LNCaP clone FGC (cell line): Measurements from ENCODE around the gene FTSJ3.

ENCODE experiments used
- DNase-seq: peaks from one replicate; pipeline ENCODE4 v3.0.0-alpha.2; 2011; ENCODE audit warnings: low read depth
- H3K4me3 ChIP-seq: 2 replicates; pipeline ENCODE4 v1.5.1; 2011; ENCODE audit warnings: mild to moderate bottlenecking, low read depth, low read length, control low read depth
- TF ChIP-seq, protein P1 (sequence below): IDR thresholded peaks from 2 replicates; pipeline ENCODE4 v1.5.1; 2012; ENCODE audit warnings: mild to moderate bottlenecking; ENCODE audit not compliant: control insufficient read depth, insufficient read depth; ENCODE audit errors: extremely low read depth

FTSJ3 gene

DNA sequence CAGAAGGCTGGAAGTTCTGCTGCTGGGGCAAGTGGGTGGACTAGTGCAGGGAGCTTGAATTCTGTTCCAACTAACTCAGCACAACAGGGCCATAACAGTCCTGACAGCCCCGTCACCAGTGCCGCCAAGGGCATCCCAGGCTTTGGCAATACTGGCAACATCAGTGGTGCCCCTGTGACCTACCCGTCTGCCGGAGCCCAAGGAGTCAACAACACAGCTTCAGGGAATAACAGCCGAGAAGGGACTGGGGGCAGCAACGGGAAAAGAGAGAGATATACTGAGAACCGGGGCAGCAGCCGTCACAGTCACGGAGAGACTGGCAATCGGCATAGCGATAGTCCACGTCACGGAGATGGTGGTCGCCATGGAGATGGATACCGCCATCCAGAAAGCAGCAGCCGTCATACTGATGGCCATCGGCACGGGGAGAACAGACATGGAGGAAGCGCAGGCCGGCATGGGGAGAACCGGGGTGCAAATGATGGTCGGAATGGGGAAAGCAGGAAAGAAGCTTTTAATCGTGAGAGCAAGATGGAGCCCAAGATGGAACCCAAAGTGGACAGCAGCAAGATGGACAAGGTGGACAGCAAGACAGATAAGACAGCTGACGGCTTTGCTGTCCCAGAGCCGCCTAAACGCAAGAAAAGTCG lies 9.6 kb downstream of the FTSJ3 start:
- DNase-seq, result no peak
- TF ChIP-seq, protein P1, sequence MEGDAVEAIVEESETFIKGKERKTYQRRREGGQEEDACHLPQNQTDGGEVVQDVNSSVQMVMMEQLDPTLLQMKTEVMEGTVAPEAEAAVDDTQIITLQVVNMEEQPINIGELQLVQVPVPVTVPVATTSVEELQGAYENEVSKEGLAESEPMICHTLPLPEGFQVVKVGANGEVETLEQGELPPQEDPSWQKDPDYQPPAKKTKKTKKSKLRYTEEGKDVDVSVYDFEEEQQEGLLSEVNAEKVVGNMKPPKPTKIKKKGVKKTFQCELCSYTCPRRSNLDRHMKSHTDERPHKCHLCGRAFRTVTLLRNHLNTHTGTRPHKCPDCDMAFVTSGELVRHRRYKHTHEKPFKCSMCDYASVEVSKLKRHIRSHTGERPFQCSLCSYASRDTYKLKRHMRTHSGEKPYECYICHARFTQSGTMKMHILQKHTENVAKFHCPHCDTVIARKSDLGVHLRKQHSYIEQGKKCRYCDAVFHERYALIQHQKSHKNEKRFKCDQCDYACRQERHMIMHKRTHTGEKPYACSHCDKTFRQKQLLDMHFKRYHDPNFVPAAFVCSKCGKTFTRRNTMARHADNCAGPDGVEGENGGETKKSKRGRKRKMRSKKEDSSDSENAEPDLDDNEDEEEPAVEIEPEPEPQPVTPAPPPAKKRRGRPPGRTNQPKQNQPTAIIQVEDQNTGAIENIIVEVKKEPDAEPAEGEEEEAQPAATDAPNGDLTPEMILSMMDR, result no peak
- H3K4me3 ChIP-seq, result no peak overlapping the region

DNA sequence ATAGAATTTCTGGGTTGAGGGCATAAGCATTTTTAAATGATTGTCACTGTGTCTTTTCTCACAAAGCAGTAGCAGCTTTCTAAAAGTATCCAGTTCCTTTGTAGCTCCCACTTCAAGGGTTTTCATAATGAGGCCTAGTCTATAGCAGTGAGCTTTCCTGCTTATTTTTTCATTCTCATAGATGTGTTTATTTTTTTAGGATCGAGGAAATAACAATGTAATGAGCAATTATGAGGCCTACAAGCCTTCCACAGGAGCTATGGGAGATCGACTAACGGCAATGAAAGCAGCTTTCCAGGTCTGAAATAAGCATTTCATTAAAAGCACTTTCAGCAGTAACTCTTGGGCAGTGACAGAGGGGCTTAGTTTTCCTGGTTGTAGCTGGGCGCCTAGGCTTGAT lies 10.8 kb downstream of the FTSJ3 start:
- no peak for DNase-seq
- H3K4me3 ChIP-seq, result no peak overlapping the region
- TF ChIP-seq, protein P1, result no peak

- H3K4me3 ChIP-seq, result no peak overlapping the region
- DNase-seq, result no peak
- TF ChIP-seq, protein P1, result no peak
Observed at GRCh38 chr17:63816123-63816522, 11.3 kb downstream of the FTSJ3 start.

DNA sequence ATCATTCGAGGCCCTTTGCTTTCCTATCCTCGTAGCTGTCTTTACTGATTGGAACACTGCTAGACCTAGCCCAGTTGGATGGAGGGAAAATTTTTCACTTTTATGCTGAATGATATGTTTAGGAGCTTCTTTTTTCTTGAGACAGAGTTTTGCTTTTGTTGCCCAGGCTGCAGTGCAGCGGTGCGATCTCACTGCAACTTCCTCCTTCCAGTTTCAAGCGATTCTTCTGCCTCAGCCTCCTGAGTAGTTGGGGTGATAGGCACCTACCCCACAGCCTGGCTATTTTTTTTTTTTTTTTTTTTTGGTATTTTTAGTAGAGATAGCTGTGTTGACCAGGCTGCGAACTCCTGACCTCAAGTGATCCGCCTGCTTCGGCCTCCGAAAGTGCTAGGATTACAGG lies 17.5 kb downstream of the FTSJ3 start:
- TF ChIP-seq, protein P1, result no peak
- DNase-seq, result no peak
- H3K4me3 ChIP-seq, result no peak overlapping the region

GRCh38 chr17:63805591-63805990 lies 21.9 kb downstream of the FTSJ3 start:
- H3K4me3 ChIP-seq, result no peak overlapping the region
- TF ChIP-seq, protein P1, result no peak
- DNase-seq, result no peak

GRCh38 chr17:63804328-63804727 lies 23.1 kb downstream of the FTSJ3 start:
- TF ChIP-seq, protein P1, result no peak

DNA sequence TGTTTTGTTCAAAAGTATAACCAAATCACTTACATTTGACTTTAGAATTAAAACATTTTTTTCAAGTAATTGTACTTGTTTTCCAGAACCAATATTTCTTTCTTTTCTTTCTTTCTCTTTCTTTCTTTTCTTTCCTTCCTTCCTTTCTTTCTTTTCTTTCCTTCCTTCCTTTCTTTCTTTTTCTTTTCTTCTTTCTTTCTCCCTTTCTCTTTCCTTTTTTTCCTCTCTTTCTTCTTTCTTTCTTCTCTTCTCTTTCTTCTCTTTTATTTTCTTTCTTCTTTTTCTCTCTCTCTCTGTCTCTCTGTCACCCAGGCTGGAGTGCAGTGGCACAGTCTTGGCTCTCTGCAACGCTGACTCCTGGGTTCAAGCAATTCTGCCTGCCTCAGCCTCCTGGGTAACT lies 26.7 kb downstream of the FTSJ3 start:
- no peak for DNase-seq
- TF ChIP-seq, protein P1, result no peak
- H3K4me3 ChIP-seq, result no peak overlapping the region

More at GRCh38 chr17:63804328-63804727, 23.1 kb downstream of the FTSJ3 start:
- no peak for DNase-seq
- no peak overlapping the region for H3K4me3 ChIP-seq
